Measurements from ENCODE around the gene NLN.

The NLN gene

GRCh38 chr5:65738305-65738704 is 16.3 kb downstream of the NLN start:
- no peaks in the 10 kb centered on the region for H3K36me3 ChIP-seq (ENCODE audit: control insufficient read depth, insufficient read depth, low read length)
- H3K4me3 ChIP-seq (ENCODE audit: low read depth, low read length), result no peak overlapping the region
- H2AFZ ChIP-seq, result no peak overlapping the region
- no peak overlapping the region for H3K27ac ChIP-seq
- TF ChIP-seq CTCF (IDR thresholded peaks at IDR 0.05), result no peak
- no peaks in the 10 kb centered on the region for H3K9me3 ChIP-seq (ENCODE audit: control insufficient read depth, low read length)
- H3K4me1 ChIP-seq, result no peaks in the 10 kb centered on the region
- H3K79me2 ChIP-seq, result no peaks in the 10 kb centered on the region
- H3K9ac ChIP-seq, result no peak overlapping the region
- no peak overlapping the region for H3K4me2 ChIP-seq (ENCODE audit: low read length)
- H3K27me3 ChIP-seq (ENCODE audit: control insufficient read depth, insufficient read depth, low read length), result no peaks in the 10 kb centered on the region

GRCh38 chr5:65739162-65739561 is 17.2 kb downstream of the NLN start:
- Histone ChIP-seq H3K36me3 (ENCODE audit: control insufficient read depth, insufficient read depth, low read length) (no peaks in the 10 kb centered on the region), H3K79me2 (no peaks in the 10 kb centered on the region), H3K9ac (no peak overlapping the region), H2AFZ (no peak overlapping the region), H3K9me3 (ENCODE audit: control insufficient read depth, low read length) (no peaks in the 10 kb centered on the region), H3K4me1 (no peaks in the 10 kb centered on the region), H3K4me2 (ENCODE audit: low read length) (no peak overlapping the region), H3K4me3 (ENCODE audit: low read depth, low read length) (no peak overlapping the region), H3K27ac (no peak overlapping the region), H3K27me3 (ENCODE audit: control insufficient read depth, insufficient read depth, low read length) (no peaks in the 10 kb centered on the region)
- TF ChIP-seq CTCF (IDR thresholded peaks at IDR 0.05), result no peak

GRCh38 chr5:65742565-65743231 is 20.7 kb downstream of the NLN start:
- Histone ChIP-seq H3K4me2 (ENCODE audit: low read length) (no peak overlapping the region), H3K9me3 (ENCODE audit: control insufficient read depth, low read length) (no peaks in the 10 kb centered on the region), H3K27ac (no peak overlapping the region), H3K27me3 (ENCODE audit: control insufficient read depth, insufficient read depth, low read length) (no peaks in the 10 kb centered on the region), H3K4me3 (ENCODE audit: low read depth, low read length) (no peak overlapping the region), H2AFZ (no peak overlapping the region), H3K36me3 (ENCODE audit: control insufficient read depth, insufficient read depth, low read length) (no peaks in the 10 kb centered on the region), H3K4me1 (no peaks in the 10 kb centered on the region), H3K79me2 (no peaks in the 10 kb centered on the region), H3K9ac (no peak overlapping the region)
- peak; percentile 37 for TF ChIP-seq CTCF (IDR thresholded peaks at IDR 0.05)

- no peaks in the 10 kb centered on the region for H3K27me3 ChIP-seq (ENCODE audit: control insufficient read depth, insufficient read depth, low read length)
- no peaks in the 10 kb centered on the region for H3K9me3 ChIP-seq (ENCODE audit: control insufficient read depth, low read length)
- no peak overlapping the region for H3K27ac ChIP-seq
- H3K79me2 ChIP-seq, result no peaks in the 10 kb centered on the region
- H3K9ac ChIP-seq, result no peak overlapping the region
- H3K4me3 ChIP-seq (ENCODE audit: low read depth, low read length), result no peak overlapping the region
- H3K36me3 ChIP-seq (ENCODE audit: control insufficient read depth, insufficient read depth, low read length), result no peaks in the 10 kb centered on the region
- H3K4me1 ChIP-seq, result no peaks in the 10 kb centered on the region
- no peak overlapping the region for H2AFZ ChIP-seq
- no peak for TF ChIP-seq CTCF (IDR thresholded peaks at IDR 0.05)
- H3K4me2 ChIP-seq (ENCODE audit: low read length), result no peak overlapping the region
Observed at GRCh38 chr5:65749221-65749844, 27.3 kb downstream of the NLN start.

- no peaks in the 10 kb centered on the region for H3K79me2 ChIP-seq
- H3K9me3 ChIP-seq (ENCODE audit: control insufficient read depth, low read length), result no peaks in the 10 kb centered on the region
Observed at GRCh38 chr5:65749956-65750355, 28.0 kb downstream of the NLN start.

More at GRCh38 chr5:65749956-65750355, 28.0 kb downstream of the NLN start:
- Histone ChIP-seq H3K4me1 (no peaks in the 10 kb centered on the region), H3K27me3 (ENCODE audit: control insufficient read depth, insufficient read depth, low read length) (no peaks in the 10 kb centered on the region), H2AFZ (no peak overlapping the region), H3K4me3 (ENCODE audit: low read depth, low read length) (no peak overlapping the region), H3K4me2 (ENCODE audit: low read length) (no peak overlapping the region), H3K36me3 (ENCODE audit: control insufficient read depth, insufficient read depth, low read length) (no peaks in the 10 kb centered on the region), H3K9ac (no peak overlapping the region), H3K27ac (no peak overlapping the region)
- TF ChIP-seq CTCF (IDR thresholded peaks at IDR 0.05), result no peak
